Natural killer cell (primary cell): Measurements from ENCODE around the gene SLC17A1. TPM values are rescaled to one million over a fixed set of nuclear protein-coding genes. Genes with fewer than 3 reads are reported as not detected.

Experiments
- ATAC-seq, 3 donors: fragments of 150-1000 bp in 2 of 3; fragments of 200-7000 bp in 1 of 3; cut with Tn5 transposase; 1 replicate in 1 of 3; 2 replicates in 2 of 3; pipeline ENCODE4 v1.10.0; 2021; ENCODE audit warnings: mild to moderate bottlenecking in 2 of 3, moderate library complexity in 2 of 3
- DNase-seq, 2 donors: peaks; one replicate each; pipeline versions ENCODE4 v3.0.0 to v3.0.0-alpha.2; 2013 to 2021; ENCODE audit warnings: mixed read lengths in 1 of 2
- H3K27ac ChIP-seq: one replicate; pipeline ENCODE4 v1.5.1; 2013; ENCODE audit warnings: mild to moderate bottlenecking, low read length
- H3K27me3 ChIP-seq: one replicate; pipeline ENCODE4 v1.6.1; 2013; ENCODE audit warnings: low read length; ENCODE audit not compliant: control insufficient read depth, insufficient read depth
- H3K36me3 ChIP-seq: one replicate; pipeline ENCODE4 v1.6.1; 2013; ENCODE audit warnings: low read length; ENCODE audit not compliant: control insufficient read depth, insufficient read depth
- H3K4me1 ChIP-seq: one replicate; pipeline ENCODE4 v1.6.1; 2013; ENCODE audit warnings: low read length; ENCODE audit not compliant: control insufficient read depth, insufficient read depth
- H3K4me3 ChIP-seq: one replicate; pipeline ENCODE4 v1.5.1; 2013; ENCODE audit warnings: low read length
- H3K9me3 ChIP-seq: one replicate; pipeline ENCODE4 v1.6.1; 2013; ENCODE audit warnings: low read length; ENCODE audit not compliant: control insufficient read depth, insufficient read depth
- H3K27ac Mint-ChIP-seq, 2 donors: one replicate each; pipeline ENCODE4 v1.8.0; 2022; ENCODE audit warnings: mild to moderate bottlenecking in 2 of 2, mixed read lengths in 2 of 2, moderate library complexity in 1 of 2
- H3K27me3 Mint-ChIP-seq, 2 donors: one replicate each; pipeline ENCODE4 v1.8.0; 2022; ENCODE audit warnings: low read depth in 2 of 2, mixed read lengths in 2 of 2
- H3K36me3 Mint-ChIP-seq: one replicate; pipeline ENCODE4 v1.8.0; 2022; ENCODE audit warnings: mixed read lengths
- H3K4me1 Mint-ChIP-seq, 2 donors: one replicate each; pipeline ENCODE4 v1.8.0; 2022; ENCODE audit warnings: mixed read lengths in 2 of 2
- H3K4me3 Mint-ChIP-seq: one replicate; pipeline ENCODE4 v1.8.0; 2022; ENCODE audit warnings: mild to moderate bottlenecking, moderate library complexity, mixed read lengths
- H3K9me3 Mint-ChIP-seq, 2 donors: one replicate each; pipeline ENCODE4 v1.8.0; 2022; ENCODE audit warnings: mixed read lengths in 2 of 2
- WGBS: methylation state at CpG from one replicate; pipeline ENCODE4 v1.1.7; 2013; ENCODE audit warnings: missing lambda C conversion rate; ENCODE audit not compliant: insufficient coverage; 5-methylcytosine and 5-hydroxymethylcytosine counted together
- intact Hi-C: fragments of 100-400 bp; cut with micrococcal nuclease; formaldehyde crosslinking; loops from one replicate; pipeline ENCODE4 v1.14.2; 2022
- total RNA-seq, 4 donors: library from RNA; stranded (reverse); fragments of 120-200 nt in 1 of 4; gene quantifications; one replicate each; pipeline versions ENCODE4 v1.2.3 to v1.2.4, GENCODE V29; 2013 to 2022
- TF ChIP-seq, protein P1 (sequence below): fragments of 200-600 bp; IDR thresholded peaks from one replicate; pipeline ENCODE4 v1.8.0; 2022; ENCODE audit warnings: antibody characterized with exemption

SLC17A1 gene
- total RNA-seq, 3 donors from 2014 or later (not counting 1 experiment from before 2014, with no cell fraction given): 0.27 to 0.71 (median 0.50) TPM

DNA sequence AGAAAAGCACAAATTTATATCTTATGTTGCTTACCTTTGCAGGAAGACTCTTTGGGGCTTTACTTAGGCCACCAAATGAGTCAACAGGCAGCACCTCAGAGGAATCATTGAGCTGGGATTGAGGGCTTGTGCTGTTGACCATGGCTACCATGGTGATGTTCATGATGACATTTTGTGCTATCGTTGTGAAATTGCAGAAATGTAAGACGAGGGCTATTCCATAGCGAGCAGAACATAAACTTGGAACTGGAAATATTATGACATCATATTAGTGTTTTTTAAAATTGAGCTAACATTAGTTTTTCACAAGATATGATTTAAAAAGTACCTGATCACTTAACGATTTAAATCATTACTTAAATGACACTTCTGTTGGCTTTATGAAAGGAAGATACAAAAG is 30.3 kb upstream of the SLC17A1 start:
- DNase-seq: no peak
- H3K27me3 ChIP-seq: no peaks in the 10 kb centered on the region
- H3K36me3 ChIP-seq: no peaks in the 10 kb centered on the region
- peaks cover 5% of the 10 kb centered on the region for H3K4me1 ChIP-seq
- peaks cover 15 to 29% of the 10 kb centered on the region in 2 donors for H3K4me1 Mint-ChIP-seq
- 92% methylated on average over 3 of the region's 4 CpGs for WGBS
- H3K36me3 Mint-ChIP-seq: no peaks in the 10 kb centered on the region
- H3K4me3 Mint-ChIP-seq: no peak overlapping the region
- H3K27ac Mint-ChIP-seq: no peak overlapping the region
- no peak overlapping the region for H3K4me3 ChIP-seq
- intact Hi-C loops: no loop called here
- peaks cover 18 to 23% of the 10 kb centered on the region in 2 donors for H3K27me3 Mint-ChIP-seq
- no peak for ATAC-seq
- no peaks in the 10 kb centered on the region for H3K9me3 ChIP-seq
- TF ChIP-seq, protein P1, sequence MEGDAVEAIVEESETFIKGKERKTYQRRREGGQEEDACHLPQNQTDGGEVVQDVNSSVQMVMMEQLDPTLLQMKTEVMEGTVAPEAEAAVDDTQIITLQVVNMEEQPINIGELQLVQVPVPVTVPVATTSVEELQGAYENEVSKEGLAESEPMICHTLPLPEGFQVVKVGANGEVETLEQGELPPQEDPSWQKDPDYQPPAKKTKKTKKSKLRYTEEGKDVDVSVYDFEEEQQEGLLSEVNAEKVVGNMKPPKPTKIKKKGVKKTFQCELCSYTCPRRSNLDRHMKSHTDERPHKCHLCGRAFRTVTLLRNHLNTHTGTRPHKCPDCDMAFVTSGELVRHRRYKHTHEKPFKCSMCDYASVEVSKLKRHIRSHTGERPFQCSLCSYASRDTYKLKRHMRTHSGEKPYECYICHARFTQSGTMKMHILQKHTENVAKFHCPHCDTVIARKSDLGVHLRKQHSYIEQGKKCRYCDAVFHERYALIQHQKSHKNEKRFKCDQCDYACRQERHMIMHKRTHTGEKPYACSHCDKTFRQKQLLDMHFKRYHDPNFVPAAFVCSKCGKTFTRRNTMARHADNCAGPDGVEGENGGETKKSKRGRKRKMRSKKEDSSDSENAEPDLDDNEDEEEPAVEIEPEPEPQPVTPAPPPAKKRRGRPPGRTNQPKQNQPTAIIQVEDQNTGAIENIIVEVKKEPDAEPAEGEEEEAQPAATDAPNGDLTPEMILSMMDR: no peak
- no peak overlapping the region for H3K27ac ChIP-seq
- peaks cover 0 to 3% of the 10 kb centered on the region in 2 donors for H3K9me3 Mint-ChIP-seq

DNA sequence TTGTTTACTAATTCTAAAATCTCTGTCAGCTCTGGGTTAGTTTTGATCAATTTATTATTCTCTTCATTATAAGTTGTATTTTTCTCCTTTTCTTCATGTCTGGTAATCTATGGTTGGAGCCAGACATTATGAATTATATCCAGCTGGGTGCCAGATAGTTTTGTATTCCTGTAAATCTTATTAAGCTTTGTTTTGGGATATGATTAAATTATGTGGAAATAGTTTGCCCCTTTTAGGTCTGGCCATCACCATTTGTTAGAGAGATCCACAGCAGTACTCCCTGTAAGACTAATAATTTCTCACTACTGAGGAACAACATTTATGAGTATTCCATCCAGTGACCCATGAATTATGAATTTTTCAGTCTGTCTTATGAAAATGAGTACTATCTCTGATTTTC is 20.9 kb upstream of the SLC17A1 start:
- ATAC-seq (no peak), DNase-seq (no peak)
- no peaks in the 10 kb centered on the region for H3K36me3 ChIP-seq
- Mint-ChIP-seq H3K4me3 (no peak overlapping the region), H3K27ac (no peak overlapping the region), H3K4me1 (peaks cover 5 to 6% of the 10 kb centered on the region in 2 donors), H3K27me3 (peaks cover 4 to 6% of the 10 kb centered on the region in 2 donors), H3K9me3 (no peaks in the 10 kb centered on the region), H3K36me3 (no peaks in the 10 kb centered on the region)
- no peak overlapping the region for H3K4me3 ChIP-seq
- H3K4me1 ChIP-seq: no peaks in the 10 kb centered on the region
- intact Hi-C loops: no loop called here
- no peak overlapping the region for H3K27ac ChIP-seq
- H3K9me3 ChIP-seq: no peaks in the 10 kb centered on the region
- TF ChIP-seq, protein P1: no peak
- no peaks in the 10 kb centered on the region for H3K27me3 ChIP-seq

DNA sequence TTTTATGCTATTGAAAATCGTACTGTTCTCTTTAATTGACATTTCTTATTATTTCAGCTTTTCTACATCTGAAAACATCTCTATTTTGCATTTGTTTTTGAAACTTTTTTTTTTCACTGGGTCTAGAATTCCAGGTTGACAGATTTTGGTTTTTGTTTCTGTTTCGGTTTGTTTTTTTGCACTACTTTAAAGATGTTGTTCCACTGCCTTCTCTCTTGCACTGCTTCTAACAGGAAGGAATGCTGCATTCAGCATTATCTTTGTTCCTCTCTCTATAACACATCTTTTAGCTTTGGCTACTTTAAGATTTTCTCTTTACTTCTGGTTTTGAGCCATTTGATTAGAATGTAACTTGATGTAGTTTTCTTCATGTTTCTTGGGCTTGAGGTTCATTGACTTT is 20.1 kb upstream of the SLC17A1 start:
- Mint-ChIP-seq H3K27ac (no peak overlapping the region), H3K9me3 (no peaks in the 10 kb centered on the region), H3K36me3 (no peaks in the 10 kb centered on the region), H3K4me1 (peaks cover 5 to 6% of the 10 kb centered on the region in 2 donors), H3K4me3 (no peak overlapping the region), H3K27me3 (peaks cover 4 to 6% of the 10 kb centered on the region in 2 donors)
- Histone ChIP-seq H3K27ac (no peak overlapping the region), H3K36me3 (no peaks in the 10 kb centered on the region), H3K27me3 (no peaks in the 10 kb centered on the region), H3K9me3 (no peaks in the 10 kb centered on the region), H3K4me1 (no peaks in the 10 kb centered on the region), H3K4me3 (no peak overlapping the region)
- ATAC-seq (no peak), DNase-seq (no peak)
- 80% methylated on average over 1 of the region's 2 CpGs for WGBS
- intact Hi-C loops: no loop called here
- TF ChIP-seq, protein P1: no peak

DNA sequence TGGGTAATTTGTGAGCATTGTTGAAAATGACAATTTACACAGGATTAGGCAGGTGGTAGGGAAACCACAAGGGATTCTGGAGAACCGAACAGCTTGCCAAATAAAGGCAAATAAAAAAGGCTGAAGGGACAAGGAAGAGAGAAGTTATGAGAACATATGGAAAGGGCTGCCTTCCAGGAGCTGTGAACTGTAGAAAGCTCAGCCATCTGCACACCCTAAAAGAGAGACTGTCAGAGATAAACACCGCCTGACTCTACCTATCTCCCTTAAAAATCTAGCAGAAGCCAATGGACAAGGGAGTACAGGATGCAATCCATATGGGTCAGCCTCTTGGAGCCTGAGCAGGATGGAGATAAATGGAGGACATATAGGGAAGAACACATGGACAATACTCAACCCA is 12.7 kb upstream of the SLC17A1 start:
- no peaks in the 10 kb centered on the region for H3K36me3 Mint-ChIP-seq
- TF ChIP-seq, protein P1: no peak
- ATAC-seq (no peak), DNase-seq (no peak)
- peaks cover 6% of the 10 kb centered on the region for H3K27me3 ChIP-seq
- H3K36me3 ChIP-seq: no peaks in the 10 kb centered on the region
- H3K4me1 Mint-ChIP-seq: no peaks in the 10 kb centered on the region
- no peak overlapping the region for H3K27ac Mint-ChIP-seq
- H3K4me3 Mint-ChIP-seq: no peak overlapping the region
- H3K27ac ChIP-seq: no peak overlapping the region
- no peak overlapping the region for H3K4me3 ChIP-seq
- peaks cover 8 to 23% of the 10 kb centered on the region in 2 donors for H3K27me3 Mint-ChIP-seq
- WGBS: 71% methylated on average over 1 of the region's 2 CpGs
- H3K4me1 ChIP-seq: no peaks in the 10 kb centered on the region
- H3K9me3 Mint-ChIP-seq: no peaks in the 10 kb centered on the region
- H3K9me3 ChIP-seq: no peaks in the 10 kb centered on the region
- intact Hi-C loops: no loop called here
